Glutamatergic neuron (in vitro differentiated cells): ENCODE measurements around the gene TEAD2. TPM values are rescaled to one million over a fixed set of nuclear protein-coding genes. Genes with fewer than 3 reads are reported as not detected.

Experiments used
- DNase-seq: peaks from one replicate; pipeline ENCODE4 v3.0.0; 2022
- H3K27ac Mint-ChIP-seq: one replicate; pipeline ENCODE4 v1.8.0; 2020; ENCODE audit warnings: mild to moderate bottlenecking, mixed read lengths, inconsistent platforms; ENCODE audit not compliant: unreplicated experiment
- H3K27me3 Mint-ChIP-seq: one replicate; pipeline ENCODE4 v1.8.0; 2020; ENCODE audit warnings: mild to moderate bottlenecking, moderate library complexity, mixed read lengths, inconsistent platforms; ENCODE audit not compliant: unreplicated experiment
- H3K36me3 Mint-ChIP-seq: one replicate; pipeline ENCODE4 v1.8.0; 2020; ENCODE audit warnings: mild to moderate bottlenecking, mixed read lengths, inconsistent platforms; ENCODE audit not compliant: unreplicated experiment
- H3K4me1 Mint-ChIP-seq: one replicate; pipeline ENCODE4 v1.8.0; 2020; ENCODE audit warnings: mild to moderate bottlenecking, low read depth, mixed read lengths, inconsistent platforms; ENCODE audit not compliant: unreplicated experiment
- H3K4me3 Mint-ChIP-seq: one replicate; pipeline ENCODE4 v1.8.0; 2020; ENCODE audit warnings: mild to moderate bottlenecking, mixed read lengths, inconsistent platforms; ENCODE audit not compliant: unreplicated experiment
- H3K9me3 Mint-ChIP-seq: one replicate; pipeline ENCODE4 v1.8.0; 2020; ENCODE audit warnings: mild to moderate bottlenecking, moderate library complexity, mixed read lengths, inconsistent platforms; ENCODE audit not compliant: unreplicated experiment
- CTCF ChIP-seq: fragments of 200-600 bp; sonication (generic); IDR thresholded peaks from one replicate; pipeline ENCODE4 v1.5.0; 2021; ENCODE audit not compliant: partially characterized antibody, unreplicated experiment
- total RNA-seq: library from RNA; stranded (reverse); fragmentation: NEBNext Ultra II Directional; extraction: Animal tissue kit (Norgen Biotek cat#: 25700); gene quantifications from one replicate; pipeline ENCODE4 v1.2.1, GENCODE V29; 2021; ENCODE audit not compliant: unreplicated experiment

TEAD2 gene
- total RNA-seq, 1 donor from 2014 or later = 140 TPM

- H3K4me3 Mint-ChIP-seq = peak overlapping the region; percentile 4
- no peak overlapping the region for H3K27ac Mint-ChIP-seq
- TF ChIP-seq CTCF = no peak
- H3K27me3 Mint-ChIP-seq = peaks cover 12% of the 10 kb centered on the region
- DNase-seq = no peak
- no peaks in the 10 kb centered on the region for H3K9me3 Mint-ChIP-seq
- peaks cover 15% of the 10 kb centered on the region for H3K4me1 Mint-ChIP-seq
- no peaks in the 10 kb centered on the region for H3K36me3 Mint-ChIP-seq
Measured at GRCh38 chr19:49407482-49408015, 45.3 kb upstream of the TEAD2 start.

DNA sequence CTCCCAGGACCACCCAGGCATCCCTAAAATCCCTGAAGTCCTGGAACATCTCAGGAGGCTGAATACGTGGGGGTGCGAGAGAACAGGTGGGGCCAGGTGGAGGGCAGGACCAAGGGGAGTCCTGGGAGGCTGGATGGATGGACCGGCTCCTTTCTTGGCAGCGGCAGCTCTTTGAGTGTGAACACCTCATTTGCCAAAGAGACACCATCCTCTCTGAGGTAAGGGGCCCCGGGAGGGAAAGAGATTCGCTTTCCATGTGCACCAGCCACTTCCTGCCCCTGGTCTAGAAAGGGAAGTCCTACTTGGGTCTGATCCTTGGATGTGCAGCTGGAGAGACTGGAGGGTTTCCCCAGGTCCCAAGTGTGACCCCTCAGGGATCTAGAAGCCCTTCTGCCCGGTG lies 44.9 kb upstream of the TEAD2 start:
- TF ChIP-seq CTCF = no peak
- Mint-ChIP-seq H3K36me3 (no peaks in the 10 kb centered on the region), H3K4me3 (no peak overlapping the region), H3K27me3 (peaks cover 9% of the 10 kb centered on the region), H3K27ac (no peak overlapping the region), H3K9me3 (no peaks in the 10 kb centered on the region), H3K4me1 (peaks cover 15% of the 10 kb centered on the region)
- no peak for DNase-seq

- Mint-ChIP-seq H3K27ac (peak overlapping the region; percentile 96), H3K9me3 (peaks cover 2% of the 10 kb centered on the region), H3K4me1 (peaks cover 12% of the 10 kb centered on the region), H3K36me3 (no peaks in the 10 kb centered on the region), H3K4me3 (peak overlapping the region; percentile 78), H3K27me3 (peaks cover 5% of the 10 kb centered on the region)
- no peak for TF ChIP-seq CTCF
- DNase-seq = peak; percentile 58
Measured at GRCh38 chr19:49403404-49404187, 41.4 kb upstream of the TEAD2 start.

DNA sequence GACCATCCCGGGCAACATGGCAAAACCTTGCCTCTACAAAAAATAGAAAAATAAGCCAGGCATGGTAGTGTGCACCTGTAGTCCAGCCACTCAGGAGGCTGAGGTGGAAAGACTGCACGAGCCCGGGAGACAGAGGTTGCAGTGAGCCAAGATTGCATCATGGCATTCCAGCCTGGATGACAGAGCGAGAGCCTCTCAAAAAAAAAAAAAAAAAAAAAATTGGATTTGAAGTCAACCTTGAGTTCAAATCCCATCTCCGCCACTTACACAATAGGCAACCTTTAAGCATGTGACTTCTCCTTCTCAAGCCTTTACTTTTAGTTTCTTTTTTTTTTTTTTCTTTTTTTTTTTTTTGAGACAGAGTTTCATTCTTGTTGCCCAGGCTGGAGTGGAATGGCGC lies 37.8 kb upstream of the TEAD2 start:
- TF ChIP-seq CTCF = no peak
- Mint-ChIP-seq H3K36me3 (no peaks in the 10 kb centered on the region), H3K27me3 (peaks cover 2% of the 10 kb centered on the region)

GRCh38 chr19:49398931-49399330 lies 36.7 kb upstream of the TEAD2 start:
- TF ChIP-seq CTCF = no peak
- H3K4me1 Mint-ChIP-seq = peaks cover 18% of the 10 kb centered on the region
- H3K9me3 Mint-ChIP-seq = peaks cover 3% of the 10 kb centered on the region
- peaks cover 2% of the 10 kb centered on the region for H3K27me3 Mint-ChIP-seq
- H3K36me3 Mint-ChIP-seq = no peaks in the 10 kb centered on the region
- DNase-seq = no peak
- no peak overlapping the region for H3K27ac Mint-ChIP-seq
- no peak overlapping the region for H3K4me3 Mint-ChIP-seq

More for the DNA sequence above, 37.8 kb upstream of the TEAD2 start:
- no peak overlapping the region for H3K4me3 Mint-ChIP-seq
- peaks cover 3% of the 10 kb centered on the region for H3K9me3 Mint-ChIP-seq
- no peak overlapping the region for H3K27ac Mint-ChIP-seq
- peaks cover 18% of the 10 kb centered on the region for H3K4me1 Mint-ChIP-seq
- DNase-seq = no peak
